GM12875 (cell line): Measurements from ENCODE around the gene POLE3.
A peak's percentile ranks its signal among the peaks of the same experiment; 100 is the strongest.

Source experiments
- H3K4me3 ChIP-seq: one replicate; pipeline ENCODE4 v1.5.1; 2011; ENCODE audit warnings: low read depth, low read length, control low read depth
- TF ChIP-seq, protein P1 (sequence below): IDR thresholded peaks from 2 replicates; pipeline ENCODE4 v1.5.1; 2011; ENCODE audit warnings: low read depth, mild to moderate bottlenecking, control low read depth, inconsistent platforms, low read length, moderate library complexity, borderline replicate concordance; ENCODE audit not compliant: insufficient read depth

The POLE3 gene

DNA sequence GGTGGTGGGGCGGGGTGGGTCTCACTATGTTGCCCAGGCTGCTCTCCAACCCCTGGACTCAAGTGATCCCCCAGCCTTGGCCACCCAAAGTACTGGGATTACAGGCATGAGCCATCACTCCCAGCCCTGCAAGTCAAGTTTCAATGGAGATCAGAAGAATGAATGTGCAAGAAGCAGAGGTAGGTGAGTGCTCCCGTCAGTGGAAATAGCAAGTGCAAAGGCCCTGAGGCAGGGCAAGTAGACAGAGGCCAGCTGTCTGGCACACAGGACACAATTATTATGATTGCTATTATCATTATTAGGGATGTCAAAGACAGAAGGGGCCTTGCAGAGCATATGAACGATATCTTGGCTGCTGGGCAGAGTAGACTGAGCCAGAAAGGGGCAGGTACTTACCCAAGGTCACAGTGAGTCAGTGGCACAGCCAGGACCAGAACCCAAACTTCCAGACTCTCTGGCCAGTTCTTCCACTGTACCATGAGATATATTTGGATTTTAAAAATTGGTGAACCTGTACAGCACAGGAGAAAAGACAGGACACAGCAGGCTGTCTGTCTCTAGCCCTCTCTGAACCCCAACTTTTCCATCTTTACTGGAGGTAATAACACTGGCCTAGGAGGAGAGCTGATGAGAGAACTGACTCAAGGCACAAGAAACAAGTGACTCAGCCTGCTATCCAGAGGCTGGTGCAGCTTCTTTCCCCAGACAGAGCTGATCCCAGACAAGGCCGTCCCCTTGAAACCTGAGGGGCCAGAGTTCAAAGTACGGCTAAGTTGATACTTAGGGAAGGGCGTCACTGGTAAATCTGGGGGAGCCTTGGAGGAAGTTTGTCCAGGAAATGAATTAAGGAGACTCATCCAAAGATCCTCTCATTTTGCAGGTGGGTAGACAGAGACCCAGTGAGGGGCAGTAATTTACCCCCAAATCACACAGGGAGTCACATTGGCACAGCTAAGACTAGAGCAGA lies 35.1 kb downstream of the POLE3 start:
- H3K4me3 ChIP-seq = peak overlapping the region; percentile 19
- TF ChIP-seq, protein P1, sequence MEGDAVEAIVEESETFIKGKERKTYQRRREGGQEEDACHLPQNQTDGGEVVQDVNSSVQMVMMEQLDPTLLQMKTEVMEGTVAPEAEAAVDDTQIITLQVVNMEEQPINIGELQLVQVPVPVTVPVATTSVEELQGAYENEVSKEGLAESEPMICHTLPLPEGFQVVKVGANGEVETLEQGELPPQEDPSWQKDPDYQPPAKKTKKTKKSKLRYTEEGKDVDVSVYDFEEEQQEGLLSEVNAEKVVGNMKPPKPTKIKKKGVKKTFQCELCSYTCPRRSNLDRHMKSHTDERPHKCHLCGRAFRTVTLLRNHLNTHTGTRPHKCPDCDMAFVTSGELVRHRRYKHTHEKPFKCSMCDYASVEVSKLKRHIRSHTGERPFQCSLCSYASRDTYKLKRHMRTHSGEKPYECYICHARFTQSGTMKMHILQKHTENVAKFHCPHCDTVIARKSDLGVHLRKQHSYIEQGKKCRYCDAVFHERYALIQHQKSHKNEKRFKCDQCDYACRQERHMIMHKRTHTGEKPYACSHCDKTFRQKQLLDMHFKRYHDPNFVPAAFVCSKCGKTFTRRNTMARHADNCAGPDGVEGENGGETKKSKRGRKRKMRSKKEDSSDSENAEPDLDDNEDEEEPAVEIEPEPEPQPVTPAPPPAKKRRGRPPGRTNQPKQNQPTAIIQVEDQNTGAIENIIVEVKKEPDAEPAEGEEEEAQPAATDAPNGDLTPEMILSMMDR = no peak

DNA sequence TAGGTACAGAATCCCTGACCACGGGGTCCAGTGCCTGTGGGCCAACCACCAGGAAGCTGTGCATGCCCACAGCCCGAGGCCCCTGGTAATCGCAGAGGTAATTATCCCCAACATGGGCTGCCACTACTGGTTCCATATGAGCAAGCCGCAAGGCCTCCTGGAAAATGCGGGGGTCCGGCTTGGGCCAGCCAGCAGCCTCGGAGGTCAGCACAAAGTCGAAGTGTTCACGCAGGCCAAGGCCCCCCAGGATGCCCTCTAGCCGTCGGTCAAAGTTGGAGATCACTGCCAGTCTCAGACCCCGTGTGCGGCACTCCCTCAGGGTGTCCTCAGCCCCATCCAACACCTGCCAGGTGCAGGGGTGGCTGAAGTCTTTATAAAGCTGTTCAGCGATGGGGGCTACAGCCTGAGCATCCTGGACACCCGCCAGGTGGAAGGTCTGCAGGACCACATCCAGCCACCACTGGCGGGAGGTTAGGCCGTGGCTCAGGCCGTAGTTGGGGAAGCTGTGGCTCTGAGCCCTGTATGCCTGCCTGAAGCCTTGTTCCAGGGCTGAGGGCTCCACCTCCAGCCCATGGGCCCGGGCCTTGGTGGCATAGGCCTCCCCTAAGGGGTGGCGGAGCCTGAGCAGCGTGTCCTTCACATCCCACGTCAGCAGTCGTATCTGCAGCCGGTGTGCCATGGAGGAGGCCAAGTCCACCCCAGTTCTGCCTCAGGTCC lies 36.6 kb downstream of the POLE3 start:
- H3K4me3 ChIP-seq = no peak overlapping the region
- TF ChIP-seq, protein P1 = no peak

DNA sequence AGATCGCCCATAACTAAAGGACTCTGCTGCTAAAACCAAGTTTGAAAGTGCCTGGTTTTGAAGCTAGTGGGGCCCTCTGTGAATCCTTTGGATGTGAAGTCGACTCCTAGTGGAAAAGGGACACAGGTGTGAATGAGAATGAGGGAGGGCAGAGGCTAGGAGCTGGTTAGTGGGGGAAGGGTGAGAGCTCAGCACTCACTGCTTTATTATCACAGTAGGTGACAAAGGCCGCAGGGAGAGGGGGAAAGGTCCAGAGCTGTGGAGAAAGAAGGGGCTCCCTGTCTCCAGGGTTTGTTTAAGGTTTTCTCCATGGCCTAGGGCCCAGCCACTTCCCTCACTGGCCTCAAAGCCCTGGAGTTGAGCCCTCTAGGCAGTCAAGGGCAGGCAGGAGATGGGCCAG lies 37.2 kb downstream of the POLE3 start:
- TF ChIP-seq, protein P1 = no peak
- no peak overlapping the region for H3K4me3 ChIP-seq

GRCh38 chr9:113372059-113372458 lies 38.4 kb downstream of the POLE3 start:
- TF ChIP-seq, protein P1 = no peak
- H3K4me3 ChIP-seq = no peak overlapping the region

DNA sequence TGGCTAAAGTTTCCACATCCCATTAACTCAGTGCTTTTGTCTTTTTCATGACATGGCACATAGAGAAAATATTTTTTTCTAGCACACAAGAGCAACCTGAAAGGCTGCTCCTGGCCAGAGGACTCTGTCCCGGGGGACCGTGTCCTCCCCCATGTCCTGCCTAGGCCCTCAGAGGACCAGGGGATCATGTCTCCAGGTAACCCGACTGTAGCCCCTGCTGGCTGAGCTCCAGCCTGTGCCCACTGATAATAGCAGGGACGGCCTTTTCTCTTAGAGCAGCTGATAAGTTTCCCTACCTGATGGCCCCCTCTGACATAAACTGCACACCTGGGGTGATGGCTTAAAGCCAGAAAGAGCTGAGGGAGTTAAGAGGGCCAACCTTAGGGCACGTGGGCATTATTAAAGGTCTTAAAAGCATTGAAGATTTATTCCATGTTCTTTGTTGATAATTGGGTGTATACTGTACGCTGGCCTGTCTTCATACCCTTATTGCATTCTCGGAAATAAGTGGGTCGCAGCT lies 39.6 kb downstream of the POLE3 start:
- TF ChIP-seq, protein P1 = no peak
- no peak overlapping the region for H3K4me3 ChIP-seq

DNA sequence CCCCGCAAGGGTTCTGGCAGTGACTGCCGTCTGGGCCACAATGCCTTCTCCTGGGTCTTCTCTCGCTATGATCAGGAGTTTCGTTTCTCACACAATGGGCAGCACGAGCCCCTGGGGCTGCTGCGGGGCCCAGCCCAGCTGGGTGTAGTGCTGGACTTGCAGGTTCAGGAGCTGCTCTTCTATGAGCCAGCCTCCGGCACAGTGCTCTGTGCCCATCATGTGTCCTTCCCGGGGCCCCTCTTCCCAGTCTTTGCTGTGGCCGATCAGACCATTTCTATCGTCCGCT lies 40.7 kb downstream of the POLE3 start:
- TF ChIP-seq, protein P1 = no peak
- no peak overlapping the region for H3K4me3 ChIP-seq
